ENCODE data around the gene GAL3ST1.
A peak's percentile ranks its signal among the peaks of the same experiment; 100 is the strongest.
"Not testable (repeated sequence)": the region's sequence is repeated elsewhere in the genome, so short reads cannot be mapped to it uniquely, and the experiment has no call there.

Gene GAL3ST1, protein sequence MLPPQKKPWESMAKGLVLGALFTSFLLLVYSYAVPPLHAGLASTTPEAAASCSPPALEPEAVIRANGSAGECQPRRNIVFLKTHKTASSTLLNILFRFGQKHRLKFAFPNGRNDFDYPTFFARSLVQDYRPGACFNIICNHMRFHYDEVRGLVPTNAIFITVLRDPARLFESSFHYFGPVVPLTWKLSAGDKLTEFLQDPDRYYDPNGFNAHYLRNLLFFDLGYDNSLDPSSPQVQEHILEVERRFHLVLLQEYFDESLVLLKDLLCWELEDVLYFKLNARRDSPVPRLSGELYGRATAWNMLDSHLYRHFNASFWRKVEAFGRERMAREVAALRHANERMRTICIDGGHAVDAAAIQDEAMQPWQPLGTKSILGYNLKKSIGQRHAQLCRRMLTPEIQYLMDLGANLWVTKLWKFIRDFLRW

DNA sequence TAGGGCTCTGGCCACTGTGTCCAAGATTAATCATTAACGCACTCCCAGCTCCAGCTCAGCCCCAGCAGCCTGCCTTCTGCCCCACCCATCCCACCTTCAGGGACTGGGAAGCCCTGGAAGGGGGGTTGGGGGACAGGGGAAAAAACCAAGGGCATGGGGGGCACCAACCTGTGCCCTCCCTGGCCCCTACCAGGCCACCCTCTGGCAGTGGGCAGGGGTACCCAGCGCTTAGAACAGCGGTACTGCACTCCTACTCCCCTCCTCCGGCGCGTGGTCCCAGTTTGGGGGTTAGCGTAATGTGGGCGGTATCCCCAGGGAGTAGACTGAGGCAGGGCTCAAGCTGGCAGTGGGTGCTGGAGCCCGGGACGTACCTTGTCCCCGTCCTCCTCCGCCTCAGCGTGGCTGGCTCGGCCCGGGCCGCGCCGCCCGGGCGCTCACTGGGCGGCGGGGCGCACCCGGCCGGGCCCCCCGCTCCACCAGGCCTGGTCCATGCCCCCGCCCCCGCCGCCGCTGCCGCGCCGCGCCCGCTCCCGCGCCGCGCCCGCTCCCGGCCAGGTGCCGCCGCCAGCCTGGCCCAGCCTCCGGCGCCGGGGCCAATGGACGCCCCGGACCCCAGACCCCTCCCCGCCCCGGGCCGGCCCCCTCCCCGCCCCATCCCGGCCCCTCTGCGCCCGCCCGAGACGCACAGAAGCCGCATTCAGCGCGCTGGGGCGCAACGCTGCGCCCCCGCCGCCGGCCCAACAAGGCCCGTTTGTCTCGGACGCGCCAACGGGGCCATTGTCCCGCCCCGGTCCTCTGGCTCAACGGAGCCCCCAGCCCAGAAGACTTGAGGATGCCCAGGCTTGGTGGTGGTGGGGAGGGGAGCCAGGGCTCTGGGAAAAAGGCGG lies at the start of gene GAL3ST1:
Gene GAL3ST1 (minus strand): TSS at position 571 of the 887 bp plus-strand sequence. CDS start 17,273 bp downstream, outside the sequence.
- no peak within 1 kb of the TSS for H3K27ac ChIP-seq
- DNase-seq (ENCODE audit: low read depth, low spot score): no peak

DNA sequence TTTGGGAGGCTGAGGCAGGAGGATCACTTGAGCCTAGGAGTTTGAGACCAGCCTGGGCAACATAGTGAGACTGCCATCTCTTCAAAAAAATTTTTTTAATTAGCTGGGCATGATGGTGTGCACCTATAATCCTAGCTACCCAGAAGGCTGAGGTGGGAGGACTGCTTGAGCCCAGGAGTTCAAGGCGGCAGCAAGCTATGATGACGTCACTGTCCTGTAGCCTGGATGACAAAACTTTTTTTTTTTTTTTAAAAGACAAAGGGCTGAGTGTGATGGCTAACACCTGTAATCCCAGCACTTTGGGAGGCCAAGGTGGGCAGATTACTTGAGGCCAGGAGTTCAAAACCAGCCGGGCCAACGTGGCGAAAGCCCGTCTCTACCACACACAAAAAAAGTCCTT lies 45.4 kb upstream of the GAL3ST1 start:
- DNase-seq (ENCODE audit: low read depth, low spot score); H3K27ac ChIP-seq: not testable (repeated sequence)

DNA sequence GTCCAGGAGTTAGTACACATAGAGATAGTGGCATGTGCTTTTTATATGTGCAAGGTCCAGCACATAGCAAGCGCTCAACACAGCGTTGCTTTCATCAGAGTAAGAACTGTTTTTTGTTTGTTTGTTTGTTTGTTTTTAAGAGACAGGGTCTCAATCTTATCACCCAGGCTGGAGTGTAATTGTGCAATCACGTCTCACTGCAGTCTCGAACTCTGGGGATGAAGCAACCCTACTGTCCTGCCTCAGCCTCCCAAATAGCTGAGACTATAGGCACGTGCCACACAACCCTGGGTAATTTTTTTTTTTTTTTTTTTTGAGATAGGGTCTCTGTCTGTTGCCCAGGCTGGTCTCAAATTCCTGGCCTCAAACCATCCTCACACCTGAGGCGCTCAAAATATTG lies 43.4 kb upstream of the GAL3ST1 start:
- no peak for DNase-seq (ENCODE audit: low read depth, low spot score)
- H3K27ac ChIP-seq: no peak overlapping the region

DNA sequence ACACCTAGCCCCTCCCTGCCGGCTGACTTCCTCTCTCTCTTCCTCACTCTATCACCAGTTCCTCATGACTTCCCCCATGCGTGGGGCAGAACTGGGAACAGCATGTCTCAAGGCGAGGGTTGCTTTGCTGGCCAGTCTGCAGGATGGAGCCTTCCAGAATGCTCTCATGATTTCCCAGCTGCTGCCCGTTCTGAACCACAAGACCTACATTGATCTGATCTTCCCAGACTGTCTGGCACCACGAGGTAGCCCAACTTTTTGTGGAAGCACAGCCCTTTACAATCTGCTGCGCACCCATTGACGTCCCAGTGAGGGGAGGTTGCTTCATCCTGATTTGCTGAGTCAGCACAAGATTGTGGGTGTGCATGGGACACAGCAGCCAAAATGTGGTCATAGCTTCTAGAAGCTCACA lies 41.1 kb upstream of the GAL3ST1 start:
- DNase-seq (ENCODE audit: low read depth, low spot score): no peak
- no peak overlapping the region for H3K27ac ChIP-seq

DNA sequence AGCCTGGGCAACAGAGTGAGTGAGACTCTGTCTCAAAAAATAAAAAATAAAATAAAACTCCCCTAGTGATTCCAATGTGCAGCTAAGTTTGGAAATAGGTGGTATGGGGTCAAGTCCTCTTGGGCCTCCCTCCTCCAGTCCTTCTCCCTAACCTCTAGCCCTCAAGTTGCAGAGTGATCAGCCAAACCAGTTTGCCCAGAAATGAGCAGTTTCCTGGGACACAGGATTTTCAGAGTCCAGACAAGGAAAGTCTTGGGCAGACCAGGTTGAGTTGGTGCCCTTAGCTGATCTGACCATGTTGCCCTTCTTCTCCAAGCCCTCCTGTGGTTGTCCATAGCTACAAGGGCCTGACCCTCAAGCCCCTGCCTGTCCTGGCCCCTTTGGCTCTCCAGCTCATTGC lies 40.4 kb upstream of the GAL3ST1 start:
- no peak for DNase-seq (ENCODE audit: low read depth, low spot score)
- no peak overlapping the region for H3K27ac ChIP-seq

DNA sequence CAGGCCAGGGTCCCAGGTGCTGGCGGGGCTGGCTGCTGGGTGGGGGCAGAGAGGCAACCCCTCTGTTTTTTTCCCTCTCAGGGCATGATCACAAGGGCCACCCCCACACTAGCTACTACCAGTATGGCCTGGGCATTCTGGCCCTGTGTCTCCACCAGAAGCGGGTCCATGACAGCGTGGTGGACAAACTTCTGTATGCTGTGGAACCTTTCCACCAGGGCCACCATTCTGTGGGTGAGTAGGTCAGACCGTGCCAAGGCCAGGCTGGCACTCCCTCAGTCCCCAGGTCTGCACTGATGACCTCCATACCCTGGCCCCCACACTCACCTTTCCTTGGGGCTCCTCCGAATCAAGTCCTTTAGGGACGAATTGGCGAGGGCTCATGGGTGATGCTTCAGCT lies 39.8 kb upstream of the GAL3ST1 start:
- DNase-seq (ENCODE audit: low read depth, low spot score): no peak
- H3K27ac ChIP-seq: no peak overlapping the region

DNA sequence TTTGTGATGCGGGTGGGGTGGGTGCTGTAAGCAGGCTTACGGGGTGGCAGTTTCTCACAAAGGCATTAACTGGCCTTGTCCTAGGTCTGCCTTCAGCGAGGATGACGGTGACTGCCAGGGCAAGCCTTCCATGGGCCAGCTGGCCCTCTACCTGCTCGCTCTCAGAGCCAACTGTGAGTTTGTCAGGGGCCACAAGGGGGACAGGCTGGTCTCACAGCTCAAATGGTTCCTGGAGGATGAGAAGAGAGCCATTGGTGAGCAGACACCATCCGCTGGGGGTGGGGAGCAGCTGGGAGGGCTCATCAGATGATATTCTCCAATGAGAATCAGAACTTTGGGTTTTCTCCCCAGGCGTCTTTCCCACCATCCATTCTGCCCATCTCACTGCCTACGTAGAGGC lies 38.3 kb upstream of the GAL3ST1 start:
- DNase-seq (ENCODE audit: low read depth, low spot score): no peak
- no peak overlapping the region for H3K27ac ChIP-seq

DNA sequence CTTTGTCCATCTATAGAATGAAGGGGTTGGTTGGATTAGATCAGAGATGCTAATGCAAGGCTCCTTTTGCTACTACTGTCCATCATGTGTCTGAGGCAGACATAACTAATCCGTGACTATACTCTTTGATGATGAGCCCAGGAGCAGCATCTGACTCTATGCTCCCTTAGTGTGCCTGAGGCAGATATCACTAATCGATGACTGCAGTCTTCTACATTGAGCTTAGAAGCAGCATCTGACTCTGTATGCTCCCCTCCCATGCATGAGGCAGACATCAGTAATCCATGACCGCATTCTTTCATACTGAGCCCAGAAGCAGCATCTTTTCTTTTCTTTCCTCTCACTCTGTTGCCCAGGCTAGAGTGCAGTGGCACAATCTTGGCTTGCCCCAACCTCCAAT lies 36.7 kb upstream of the GAL3ST1 start:
- no peak for DNase-seq (ENCODE audit: low read depth, low spot score)
- no peak overlapping the region for H3K27ac ChIP-seq

DNA sequence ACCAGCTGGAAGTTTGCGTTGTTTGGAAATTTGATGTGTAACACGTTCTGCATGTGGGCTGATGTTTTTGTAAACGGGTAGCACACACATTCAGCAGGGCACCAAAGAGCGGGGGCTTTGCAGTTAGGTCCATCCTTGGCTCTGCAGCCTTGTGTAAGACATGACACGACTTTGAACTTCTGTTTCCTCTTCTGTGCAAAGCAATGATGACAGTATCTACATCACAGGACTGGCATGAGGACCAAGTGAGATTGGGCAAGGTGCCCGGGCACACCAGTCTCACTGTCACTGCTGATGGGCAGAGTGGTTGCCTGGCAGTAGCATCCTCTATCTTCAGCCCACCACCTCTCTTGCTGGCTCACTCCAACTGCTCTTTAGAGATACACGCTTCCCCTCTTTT lies 35.8 kb upstream of the GAL3ST1 start:
- no peak for DNase-seq (ENCODE audit: low read depth, low spot score)
- H3K27ac ChIP-seq: no peak overlapping the region

DNA sequence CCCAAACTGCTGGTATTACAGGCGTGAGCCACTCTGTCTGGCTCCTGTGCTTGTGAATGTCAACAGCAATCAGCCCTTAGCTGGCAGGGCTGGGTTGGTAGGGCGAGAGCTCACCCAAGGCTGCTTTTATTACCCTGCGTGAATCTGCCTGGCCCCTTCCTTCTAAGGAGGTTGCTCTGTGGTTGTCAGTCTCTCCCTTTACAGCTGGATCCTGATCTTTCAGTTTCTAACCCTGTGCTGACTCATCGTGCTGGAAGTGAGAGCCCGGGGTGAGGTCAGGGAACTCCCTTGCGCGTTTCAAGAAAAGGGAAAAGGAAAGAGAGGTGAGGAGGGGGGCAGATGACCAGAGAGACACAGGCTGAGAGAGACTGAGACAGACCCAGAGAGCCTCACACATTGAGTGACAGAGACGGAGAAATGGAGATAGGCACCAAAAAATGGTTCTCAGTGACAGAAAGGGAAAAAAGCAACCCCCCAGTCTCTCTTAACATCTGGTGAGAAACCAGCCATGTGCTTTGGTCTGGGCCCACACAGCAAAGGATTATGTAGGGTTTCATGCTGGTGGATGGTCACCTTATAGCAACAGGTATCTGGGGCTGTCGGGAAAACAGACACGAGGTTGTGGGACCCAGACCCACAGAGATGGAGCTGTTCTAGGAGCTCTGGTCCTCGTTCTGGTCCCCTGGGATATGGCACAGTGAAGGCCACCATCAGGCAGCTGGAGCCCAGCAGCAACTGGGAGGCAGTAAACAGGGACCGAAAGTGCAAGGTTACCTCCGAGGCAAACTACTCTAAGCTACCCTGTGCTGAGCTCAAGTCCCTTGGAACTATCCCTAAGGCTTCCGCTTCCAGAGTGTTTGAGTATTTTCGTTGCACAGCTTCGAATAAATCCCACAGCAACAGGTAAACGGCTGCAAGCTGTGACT lies 35.1 kb upstream of the GAL3ST1 start:
- DNase-seq (ENCODE audit: low read depth, low spot score): peak; percentile 80
- peak overlapping the region; percentile 67 for H3K27ac ChIP-seq

DNA sequence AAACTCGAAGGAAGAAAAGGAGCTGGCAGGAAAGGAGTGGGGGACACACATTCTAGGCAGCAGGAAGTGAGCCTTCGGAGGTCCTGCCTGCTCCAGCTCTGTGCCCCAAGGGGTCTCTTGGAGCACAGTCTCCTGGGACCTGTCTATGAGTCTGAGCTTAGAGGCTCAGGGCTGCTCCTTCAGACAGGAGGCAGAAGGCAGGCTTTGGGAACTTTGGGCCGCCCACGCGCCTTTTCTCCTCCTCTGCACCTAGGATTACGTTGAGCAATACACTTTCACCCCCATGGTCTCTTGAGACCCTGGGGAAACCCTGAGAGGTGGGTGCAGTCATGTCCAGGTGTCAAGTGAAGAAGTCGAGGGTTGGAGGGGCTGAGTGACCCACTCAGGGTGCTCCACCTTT lies 33.5 kb upstream of the GAL3ST1 start:
- no peak overlapping the region for H3K27ac ChIP-seq
- DNase-seq (ENCODE audit: low read depth, low spot score): no peak

DNA sequence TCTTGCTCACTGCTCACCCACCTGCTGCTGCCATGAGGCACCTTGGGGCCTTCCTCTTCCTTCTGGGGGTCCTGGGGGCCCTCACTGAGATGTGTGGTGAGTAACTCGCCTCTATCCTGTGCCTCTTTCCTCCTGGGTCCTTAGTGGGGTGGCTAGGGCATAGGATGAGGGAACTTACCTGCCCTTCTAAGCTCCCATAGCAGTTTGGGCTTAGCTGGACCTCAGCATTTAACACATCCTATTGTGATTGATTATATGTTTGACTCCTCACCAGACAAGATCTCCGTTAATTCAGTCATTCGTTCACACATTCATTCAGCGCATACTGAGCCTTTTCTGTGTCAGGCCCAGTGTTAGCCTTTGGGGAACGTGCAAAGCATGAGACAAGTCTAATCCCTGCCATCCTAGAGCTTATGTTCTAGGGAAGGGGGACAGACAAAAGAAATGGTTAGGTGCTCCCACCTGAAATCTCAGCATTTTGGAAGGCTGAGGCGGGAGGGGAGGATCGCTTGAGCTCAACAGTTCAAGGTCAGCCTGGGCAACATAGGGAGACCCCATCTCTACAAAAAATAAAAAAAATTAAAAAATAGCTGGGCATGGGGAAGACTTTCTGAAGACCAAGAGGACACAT lies 33.0 kb upstream of the GAL3ST1 start:
- DNase-seq (ENCODE audit: low read depth, low spot score): no peak
- H3K27ac ChIP-seq: peak overlapping the region; percentile 41

DNA sequence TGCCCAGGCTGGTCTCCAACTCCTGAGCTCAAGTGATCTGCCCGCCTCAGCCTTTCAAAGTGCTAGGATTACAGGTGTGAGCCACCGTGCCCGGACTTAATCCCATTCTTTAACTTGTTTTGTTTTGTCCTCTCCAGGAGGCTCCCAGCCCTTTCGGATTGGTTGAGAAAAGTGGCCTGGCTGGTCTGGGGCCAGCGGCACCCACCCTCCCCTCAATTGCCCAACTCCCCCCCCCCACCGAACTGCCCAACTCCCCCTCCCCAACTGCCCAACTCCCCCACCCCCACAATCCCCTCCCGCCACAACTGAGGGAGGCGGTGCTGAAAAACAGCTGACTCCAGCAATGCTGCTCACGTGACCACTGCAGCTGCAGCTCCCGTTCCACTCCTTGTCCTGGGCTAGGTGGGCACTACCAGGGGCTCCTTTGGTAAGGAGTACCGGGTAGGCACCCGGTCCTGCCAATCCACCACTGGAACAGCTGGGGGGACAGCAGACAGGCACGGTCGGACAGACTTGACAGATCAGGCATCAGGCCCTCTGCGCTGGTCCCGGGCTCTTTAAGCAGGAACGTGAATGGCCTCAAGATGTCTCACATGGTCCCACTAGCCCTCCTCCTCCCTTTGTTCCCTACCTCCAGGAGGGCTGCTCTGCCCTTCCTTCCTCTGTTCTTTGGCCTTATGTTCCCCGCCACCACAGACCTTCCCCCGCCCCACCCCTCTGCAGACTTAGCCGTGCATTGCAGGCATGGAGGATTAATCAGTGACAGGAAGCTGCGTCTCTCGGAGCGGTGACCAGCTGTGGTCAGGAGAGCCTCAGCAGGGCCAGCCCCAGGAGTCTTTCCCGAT lies 32.2 kb upstream of the GAL3ST1 start, which contains the start of gene TCN2:
Gene TCN2 (plus strand): TSS at position 720 of the 845 bp plus-strand sequence. CDS start 158 bp downstream, outside the sequence.
- peak within 1 kb of the TSS; percentile 41 for H3K27ac ChIP-seq
- no peak for DNase-seq (ENCODE audit: low read depth, low spot score)

DNA sequence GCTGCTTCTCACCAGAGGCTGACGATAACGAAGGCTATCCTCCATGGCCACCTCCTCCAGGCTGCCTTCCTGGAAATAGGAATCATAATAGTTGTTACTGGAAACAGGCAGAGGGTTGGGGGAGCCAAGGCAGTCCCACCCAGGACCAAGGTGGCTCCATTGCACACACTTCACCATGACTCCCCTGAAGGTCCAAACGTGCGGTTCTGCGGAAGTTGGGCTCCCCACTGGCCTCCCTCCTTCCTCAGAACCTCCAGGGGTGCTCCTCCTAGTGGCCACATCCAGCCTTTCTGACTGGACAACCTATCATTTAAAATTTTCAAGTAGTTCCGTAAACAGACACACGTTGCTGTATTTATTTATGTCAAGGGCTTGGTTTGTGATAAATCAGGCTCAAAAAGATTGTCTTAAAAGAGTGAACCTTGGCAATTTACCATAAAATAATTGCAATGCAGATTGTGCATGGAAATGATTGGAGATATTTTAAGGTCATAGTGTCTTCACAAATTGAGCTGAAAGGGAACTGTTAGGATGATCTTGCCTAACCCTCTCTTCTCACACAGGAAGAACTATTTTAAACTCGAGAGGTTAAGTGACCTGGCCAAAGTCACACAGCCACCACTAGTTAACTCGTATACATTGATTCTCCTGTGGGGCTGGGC lies 31.1 kb upstream of the GAL3ST1 start:
- H3K27ac ChIP-seq: no peak overlapping the region
- no peak for DNase-seq (ENCODE audit: low read depth, low spot score)

DNA sequence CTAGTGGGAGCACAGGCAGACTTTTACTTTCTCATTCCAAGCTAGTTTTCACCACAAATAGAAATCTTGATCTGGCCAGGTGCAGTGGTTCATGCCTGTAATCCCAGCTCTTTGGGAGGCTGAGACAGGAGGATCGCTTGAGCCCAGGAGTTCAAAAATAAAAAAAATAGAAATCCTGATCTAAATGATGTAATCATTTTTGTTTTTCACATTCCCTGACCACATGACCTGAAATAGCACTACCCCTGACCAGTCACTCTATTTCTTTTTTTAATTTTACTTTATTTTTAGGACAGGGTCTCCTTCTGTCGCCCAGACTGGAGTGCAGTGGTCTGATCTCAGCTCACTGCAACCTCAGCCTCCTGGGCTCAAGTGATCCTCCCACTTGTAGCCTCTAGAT lies 30.3 kb upstream of the GAL3ST1 start:
- H3K27ac ChIP-seq: no peak overlapping the region
- DNase-seq (ENCODE audit: low read depth, low spot score): no peak

DNA sequence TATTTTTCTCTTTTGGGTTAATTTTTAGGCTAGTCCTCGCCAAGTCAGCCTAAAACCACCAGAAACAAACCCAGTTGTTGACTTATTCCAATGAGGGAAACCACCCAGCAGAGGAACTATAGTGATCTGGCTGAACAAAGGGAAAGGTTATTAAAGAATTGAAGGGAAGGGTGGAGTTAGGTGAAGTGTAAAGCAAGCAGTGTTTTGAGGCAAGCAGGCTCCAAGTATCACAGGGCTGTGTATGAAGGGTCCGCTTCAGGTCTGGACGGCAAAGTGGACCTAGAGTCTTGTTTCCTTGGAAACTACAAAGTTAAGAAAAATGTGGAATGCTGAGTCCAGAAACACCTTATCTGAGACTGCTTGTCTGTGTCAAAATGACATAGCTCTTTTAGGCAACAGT lies 29.3 kb upstream of the GAL3ST1 start:
- DNase-seq (ENCODE audit: low read depth, low spot score): no peak
- no peak overlapping the region for H3K27ac ChIP-seq

DNA sequence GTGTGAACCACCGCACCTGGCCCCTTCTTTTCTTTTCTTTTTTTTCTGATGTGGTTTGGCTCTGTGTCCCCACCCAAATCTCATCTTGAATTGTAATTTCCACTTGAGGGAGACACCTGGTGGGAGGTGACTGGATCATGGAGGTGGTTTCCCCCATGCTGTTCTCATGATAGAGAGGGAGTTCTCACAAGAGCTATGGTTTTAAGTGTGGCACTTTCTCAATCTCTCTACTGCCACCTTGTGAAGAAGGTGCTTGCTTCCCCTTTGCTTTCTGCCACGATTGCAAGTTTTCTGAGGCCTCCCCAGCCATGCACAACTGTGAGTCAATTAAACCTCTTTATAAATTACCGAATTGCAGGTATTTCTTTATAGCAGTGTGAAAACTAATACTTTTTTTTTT lies 27.6 kb upstream of the GAL3ST1 start:
- no peak overlapping the region for H3K27ac ChIP-seq
- no peak for DNase-seq (ENCODE audit: low read depth, low spot score)

DNA sequence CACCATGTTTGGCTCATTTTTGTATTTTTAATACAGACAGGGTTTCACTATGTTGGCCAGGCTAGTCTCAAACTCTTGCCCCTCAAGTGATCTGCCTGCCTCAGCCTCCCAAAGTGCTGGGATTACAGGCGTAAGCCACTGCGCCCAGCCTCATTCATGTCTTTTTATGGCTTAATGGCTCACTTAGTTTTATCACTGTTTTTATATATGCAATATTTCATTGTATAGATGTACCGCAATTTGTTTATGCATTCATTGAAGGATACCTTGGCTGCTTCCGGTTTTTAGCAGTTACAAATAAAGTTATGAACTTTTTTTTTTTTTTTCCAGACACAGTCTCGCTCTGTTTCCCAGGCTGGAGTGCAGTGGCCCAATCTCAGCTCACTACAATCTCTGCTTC lies 27.0 kb upstream of the GAL3ST1 start:
- H3K27ac ChIP-seq: no peak overlapping the region
- no peak for DNase-seq (ENCODE audit: low read depth, low spot score)
